Thoracic aorta (tissue), 2 donors: ENCODE data around the gene FLG. TPM values are rescaled to one million over a fixed set of nuclear protein-coding genes. Genes with fewer than 3 reads are reported as not detected.
"Not testable (repeated sequence)": the region's sequence is repeated elsewhere in the genome, so short reads cannot be mapped to it uniquely, and the experiment has no call there.

Source experiments
- ATAC-seq: fragments of 150-250 bp; one replicate; pipeline ENCODE4 v1.8.0; 2017; ENCODE audit warnings: low read depth; ENCODE audit not compliant: insufficient number of reproducible peaks, low FRiP score
- DNase-seq: peaks from one replicate; pipeline ENCODE4 v3.0.0-alpha.2; 2020; ENCODE audit warnings: low spot score
- H3K27ac ChIP-seq, 2 donors: fragments of 200-600 bp; sonication (generic); 1 replicate in 1 of 2; 2 replicates in 1 of 2; pipeline ENCODE4 v1.5.1; 2016; ENCODE audit warnings: mild to moderate bottlenecking in 2 of 2, moderate library complexity in 2 of 2
- H3K27me3 ChIP-seq: fragments of 200-600 bp; sonication (generic); replicated peaks from 2 replicates; pipeline ENCODE4 v1.6.0; 2016; ENCODE audit warnings: mild to moderate bottlenecking; ENCODE audit not compliant: insufficient read depth
- H3K36me3 ChIP-seq: fragments of 200-600 bp; sonication (generic); one replicate; pipeline ENCODE4 v1.5.1; 2016
- H3K4me1 ChIP-seq, 2 donors: fragments of 200-600 bp; sonication (generic); 1 replicate in 1 of 2; 2 replicates in 1 of 2; pipeline versions ENCODE4 v1.5.1 to v1.6.0; 2016; ENCODE audit warnings: low read depth in 2 of 2, mild to moderate bottlenecking in 1 of 2; ENCODE audit not compliant: control insufficient read depth in 1 of 2
- H3K4me3 ChIP-seq: fragments of 200-600 bp; sonication (generic); 2 replicates; pipeline ENCODE4 v1.5.1; 2016; ENCODE audit warnings: mild to moderate bottlenecking
- H3K9me3 ChIP-seq: fragments of 200-600 bp; sonication (generic); 2 replicates; pipeline ENCODE4 v1.5.1; 2016
- total RNA-seq, 2 donors: library from RNA; depleted of rRNA; stranded (reverse); fragments of >200 nt; gene quantifications; one replicate each; pipeline versions ENCODE4 v1.1.0 to v1.2.3, GENCODE V29; 2016
- TF ChIP-seq, protein P1 (sequence below): fragments of 200-600 bp; sonication (generic); IDR thresholded peaks from one replicate; pipeline ENCODE4 v1.5.1; 2019; ENCODE audit warnings: antibody characterized with exemption

Gene FLG
- total RNA-seq, 2 donors from 2014 or later: 3.5 TPM; not detected in 1

DNA sequence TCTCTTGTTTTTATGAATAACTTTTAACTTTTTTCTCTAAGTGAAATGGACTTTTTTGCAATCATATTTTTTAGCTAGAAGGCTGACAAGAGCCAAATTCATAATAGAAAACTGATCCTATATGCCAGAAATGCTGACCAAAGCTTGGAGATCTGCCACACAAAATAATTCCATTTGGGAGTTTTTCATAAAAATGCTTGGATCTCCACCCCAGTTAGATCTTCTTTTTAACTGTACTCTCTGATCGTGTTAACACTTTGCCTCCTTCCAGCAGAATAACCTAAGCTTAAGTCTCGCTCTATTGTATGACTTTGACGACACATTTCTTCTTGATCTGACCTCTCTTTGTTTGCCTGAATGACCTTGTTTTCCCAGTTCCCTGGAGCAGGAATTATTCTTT, 18.0 kb upstream of the FLG start:
- Histone ChIP-seq H3K4me1 (no peaks in the 10 kb centered on the region), H3K9me3 (no peaks in the 10 kb centered on the region), H3K27ac (no peak overlapping the region), H3K4me3 (no peak overlapping the region), H3K27me3 (no peaks in the 10 kb centered on the region), H3K36me3 (no peaks in the 10 kb centered on the region)
- TF ChIP-seq, protein P1, sequence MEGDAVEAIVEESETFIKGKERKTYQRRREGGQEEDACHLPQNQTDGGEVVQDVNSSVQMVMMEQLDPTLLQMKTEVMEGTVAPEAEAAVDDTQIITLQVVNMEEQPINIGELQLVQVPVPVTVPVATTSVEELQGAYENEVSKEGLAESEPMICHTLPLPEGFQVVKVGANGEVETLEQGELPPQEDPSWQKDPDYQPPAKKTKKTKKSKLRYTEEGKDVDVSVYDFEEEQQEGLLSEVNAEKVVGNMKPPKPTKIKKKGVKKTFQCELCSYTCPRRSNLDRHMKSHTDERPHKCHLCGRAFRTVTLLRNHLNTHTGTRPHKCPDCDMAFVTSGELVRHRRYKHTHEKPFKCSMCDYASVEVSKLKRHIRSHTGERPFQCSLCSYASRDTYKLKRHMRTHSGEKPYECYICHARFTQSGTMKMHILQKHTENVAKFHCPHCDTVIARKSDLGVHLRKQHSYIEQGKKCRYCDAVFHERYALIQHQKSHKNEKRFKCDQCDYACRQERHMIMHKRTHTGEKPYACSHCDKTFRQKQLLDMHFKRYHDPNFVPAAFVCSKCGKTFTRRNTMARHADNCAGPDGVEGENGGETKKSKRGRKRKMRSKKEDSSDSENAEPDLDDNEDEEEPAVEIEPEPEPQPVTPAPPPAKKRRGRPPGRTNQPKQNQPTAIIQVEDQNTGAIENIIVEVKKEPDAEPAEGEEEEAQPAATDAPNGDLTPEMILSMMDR: no peak
- no peak for DNase-seq
- ATAC-seq: no peak

DNA sequence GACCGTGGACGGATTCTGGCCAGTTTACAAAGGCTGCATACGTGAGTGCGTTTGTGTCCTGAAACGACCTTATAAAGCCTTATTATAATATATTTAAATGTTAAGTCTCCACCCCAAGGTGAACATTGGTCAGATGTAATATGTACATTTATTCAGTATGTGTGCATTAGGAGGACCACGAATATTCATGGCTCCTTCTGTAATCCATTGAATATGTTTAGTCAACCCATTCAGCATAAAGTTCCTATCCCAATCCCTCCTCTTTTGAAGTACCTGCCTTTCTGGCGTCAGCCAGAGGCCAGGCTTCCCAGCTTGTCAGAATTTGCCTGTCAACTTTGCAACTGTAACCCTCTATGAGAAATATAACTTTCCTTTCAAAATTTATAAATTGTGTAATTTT, 10.4 kb upstream of the FLG start:
- no peak overlapping the region for H3K27ac ChIP-seq
- H3K36me3 ChIP-seq: no peaks in the 10 kb centered on the region
- H3K9me3 ChIP-seq: no peaks in the 10 kb centered on the region
- H3K4me1 ChIP-seq: no peaks in the 10 kb centered on the region
- no peak overlapping the region for H3K4me3 ChIP-seq
- no peaks in the 10 kb centered on the region for H3K27me3 ChIP-seq
- TF ChIP-seq, protein P1: no peak
- no peak for DNase-seq
- no peak for ATAC-seq

DNA sequence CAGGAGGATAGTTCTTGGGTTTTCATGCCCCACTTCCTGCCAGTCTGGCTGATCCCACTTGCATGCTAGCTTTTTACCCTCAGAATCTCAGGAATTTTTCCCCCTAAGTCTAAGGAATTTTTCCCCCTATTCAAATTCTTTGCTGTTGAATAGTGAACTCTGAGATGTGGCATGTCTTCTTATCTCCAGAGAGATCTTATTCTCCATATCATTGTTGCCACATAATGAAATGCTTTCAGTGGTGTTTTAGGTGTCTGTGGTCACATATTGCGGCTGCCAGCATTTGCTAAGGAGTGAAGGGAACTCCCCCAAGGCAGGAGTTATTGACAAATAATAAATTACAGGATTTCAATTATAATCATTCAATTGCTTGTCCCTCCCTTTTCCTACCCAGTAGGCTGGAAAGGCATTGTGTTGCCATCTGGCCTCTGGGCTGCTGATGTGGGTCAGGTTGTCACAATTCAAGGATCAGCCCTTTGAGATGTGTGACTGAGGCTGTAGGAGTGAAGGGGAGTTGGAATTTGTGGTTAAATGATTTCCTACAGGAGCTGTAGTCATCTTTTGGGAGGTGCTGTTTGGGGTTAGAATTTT, 3.9 kb upstream of the FLG start:
- no peak overlapping the region for H3K27ac ChIP-seq
- no peak for ATAC-seq
- H3K4me3 ChIP-seq: no peak overlapping the region
- TF ChIP-seq, protein P1: no peak
- H3K9me3 ChIP-seq: no peaks in the 10 kb centered on the region
- H3K4me1 ChIP-seq: no peaks in the 10 kb centered on the region
- no peak for DNase-seq
- H3K27me3 ChIP-seq: no peaks in the 10 kb centered on the region
- H3K36me3 ChIP-seq: no peaks in the 10 kb centered on the region

DNA sequence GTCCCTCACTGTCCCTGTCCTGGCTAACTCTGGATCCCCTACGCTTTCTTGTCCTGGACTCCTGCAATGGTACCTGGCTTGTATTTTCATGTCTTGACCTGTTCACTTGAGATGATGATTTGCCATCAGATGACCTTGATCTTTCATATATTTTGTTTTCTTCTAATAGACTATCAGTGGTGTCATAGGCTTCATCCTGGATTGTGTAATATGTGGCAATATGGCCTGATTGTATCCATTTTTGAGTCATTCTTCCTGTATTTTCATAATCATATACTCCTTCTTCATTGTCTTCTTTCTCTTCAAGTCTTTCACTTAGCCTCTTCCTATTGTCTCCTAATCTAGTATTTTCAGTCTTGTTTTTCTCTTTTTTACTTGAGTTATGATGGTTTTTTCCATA, 11.1 kb downstream of the FLG start:
- Histone ChIP-seq H3K27me3 (no peaks in the 10 kb centered on the region), H3K36me3 (peaks cover 3% of the 10 kb centered on the region), H3K27ac (no peak overlapping the region), H3K9me3 (peaks cover 3% of the 10 kb centered on the region), H3K4me1 (no peaks in the 10 kb centered on the region), H3K4me3 (no peak overlapping the region)
- TF ChIP-seq, protein P1: no peak
- ATAC-seq (no peak), DNase-seq (no peak)

DNA sequence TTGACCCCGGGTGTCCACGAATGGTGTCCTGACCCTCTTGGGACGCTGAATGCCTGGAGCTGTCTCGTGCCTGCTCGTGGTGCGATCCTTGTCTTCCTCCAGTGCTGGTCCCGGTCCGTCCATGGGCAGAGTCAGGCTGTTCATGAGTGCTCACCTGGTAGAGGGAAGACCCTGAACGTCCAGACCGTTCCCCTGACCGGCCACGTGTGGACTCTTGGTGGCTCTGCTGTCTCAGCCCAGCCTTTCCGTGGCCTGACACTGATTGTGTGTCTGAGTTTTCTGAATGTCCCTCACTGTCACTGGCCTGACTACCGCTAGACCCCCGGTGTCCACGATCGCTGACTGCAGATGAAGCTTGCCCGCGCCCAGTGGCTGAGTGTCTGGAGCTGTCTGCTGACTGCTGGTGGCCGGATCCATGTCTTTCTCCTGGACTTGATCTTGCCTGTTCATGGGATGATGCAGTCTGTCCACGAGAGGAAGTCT, 11.7 kb downstream of the FLG start:
- Histone ChIP-seq H3K27me3 (no peaks in the 10 kb centered on the region), H3K27ac (no peak overlapping the region), H3K4me3 (no peak overlapping the region), H3K9me3 (peaks cover 3% of the 10 kb centered on the region), H3K4me1 (no peaks in the 10 kb centered on the region), H3K36me3 (peaks cover 3% of the 10 kb centered on the region)
- TF ChIP-seq, protein P1: no peak
- ATAC-seq: no peak
- no peak for DNase-seq

DNA sequence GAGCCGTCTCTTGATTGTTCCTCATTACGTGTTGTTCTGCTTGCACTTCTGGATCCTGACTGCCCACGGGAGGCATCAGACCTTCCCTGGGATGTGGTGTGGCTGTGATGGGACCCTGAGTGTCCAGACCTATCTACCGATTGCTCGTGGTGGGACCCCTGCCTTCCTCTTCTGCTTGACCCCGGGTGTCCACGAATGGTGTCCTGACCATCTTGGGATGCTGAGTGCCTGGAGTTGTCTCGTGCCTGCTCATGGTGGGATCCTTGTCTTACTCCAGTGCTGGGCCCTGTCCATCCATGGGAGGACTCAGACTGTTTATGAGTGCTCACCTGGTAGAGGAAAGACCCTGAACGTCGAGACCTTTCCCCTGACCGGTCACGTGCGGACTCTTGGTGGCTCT, 12.9 kb downstream of the FLG start:
- not testable (repeated sequence) for H3K4me3 ChIP-seq, H3K36me3 ChIP-seq, ATAC-seq, H3K27ac ChIP-seq, H3K9me3 ChIP-seq, H3K4me1 ChIP-seq, H3K27me3 ChIP-seq, DNase-seq
